GM12801 (cell line): ENCODE data around the gene ZNF175.

ENCODE experiments used
- CTCF ChIP-seq: IDR thresholded peaks from one replicate; pipeline ENCODE4 v1.5.1; 2011; ENCODE audit warnings: control low read depth; ENCODE audit not compliant: insufficient read length; ENCODE audit errors: extremely low read depth

ZNF175 gene

GRCh38 chr19:51573331-51573730, 2.2 kb downstream of the ZNF175 start:
- TF ChIP-seq CTCF: no peak

- TF ChIP-seq CTCF: no peak
Observed at GRCh38 chr19:51576850-51577249, 5.8 kb downstream of the ZNF175 start.

- TF ChIP-seq CTCF: no peak
Observed at GRCh38 chr19:51586103-51586728, 15.1 kb downstream of the ZNF175 start.

GRCh38 chr19:51586799-51587198, 15.7 kb downstream of the ZNF175 start:
- no peak for TF ChIP-seq CTCF

- no peak for TF ChIP-seq CTCF
Observed at GRCh38 chr19:51587264-51588191, 16.4 kb downstream of the ZNF175 start.

- TF ChIP-seq CTCF: no peak
Observed at GRCh38 chr19:51589511-51589910, 18.4 kb downstream of the ZNF175 start.

- TF ChIP-seq CTCF: no peak
Observed at GRCh38 chr19:51590441-51590840, 19.4 kb downstream of the ZNF175 start.
